ENCODE data around the gene MAG.

Gene MAG

DNA sequence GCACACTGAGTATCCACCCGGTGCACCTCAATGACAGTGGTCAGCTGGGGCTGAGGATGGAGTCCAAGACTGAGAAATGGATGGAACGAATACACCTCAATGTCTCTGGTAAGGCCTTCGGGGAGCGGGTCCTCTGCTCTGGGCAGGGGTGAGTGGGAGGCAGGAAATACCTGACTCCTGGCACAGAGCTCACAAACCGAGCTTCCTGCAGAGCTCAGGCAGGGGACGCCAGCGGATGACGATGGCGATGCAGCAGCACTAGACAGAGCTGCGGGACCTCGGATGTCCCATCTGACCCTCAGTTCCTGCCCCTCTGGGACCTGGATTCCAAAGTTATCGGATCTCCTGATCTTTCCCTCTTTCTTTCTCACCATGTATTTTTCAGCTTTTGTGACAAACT, 40.9 kb downstream of the MAG start:
- Histone ChIP-seq H3K27ac (replicated peaks) (no peak overlapping the region), H3K27me3 (ENCODE audit: insufficient read depth, poor library complexity, severe bottlenecking) (no peaks in the 10 kb centered on the region), H3K4me3 (replicated peaks; ENCODE audit: insufficient read depth, low read length) (no peak overlapping the region)
- TF ChIP-seq, protein P1, sequence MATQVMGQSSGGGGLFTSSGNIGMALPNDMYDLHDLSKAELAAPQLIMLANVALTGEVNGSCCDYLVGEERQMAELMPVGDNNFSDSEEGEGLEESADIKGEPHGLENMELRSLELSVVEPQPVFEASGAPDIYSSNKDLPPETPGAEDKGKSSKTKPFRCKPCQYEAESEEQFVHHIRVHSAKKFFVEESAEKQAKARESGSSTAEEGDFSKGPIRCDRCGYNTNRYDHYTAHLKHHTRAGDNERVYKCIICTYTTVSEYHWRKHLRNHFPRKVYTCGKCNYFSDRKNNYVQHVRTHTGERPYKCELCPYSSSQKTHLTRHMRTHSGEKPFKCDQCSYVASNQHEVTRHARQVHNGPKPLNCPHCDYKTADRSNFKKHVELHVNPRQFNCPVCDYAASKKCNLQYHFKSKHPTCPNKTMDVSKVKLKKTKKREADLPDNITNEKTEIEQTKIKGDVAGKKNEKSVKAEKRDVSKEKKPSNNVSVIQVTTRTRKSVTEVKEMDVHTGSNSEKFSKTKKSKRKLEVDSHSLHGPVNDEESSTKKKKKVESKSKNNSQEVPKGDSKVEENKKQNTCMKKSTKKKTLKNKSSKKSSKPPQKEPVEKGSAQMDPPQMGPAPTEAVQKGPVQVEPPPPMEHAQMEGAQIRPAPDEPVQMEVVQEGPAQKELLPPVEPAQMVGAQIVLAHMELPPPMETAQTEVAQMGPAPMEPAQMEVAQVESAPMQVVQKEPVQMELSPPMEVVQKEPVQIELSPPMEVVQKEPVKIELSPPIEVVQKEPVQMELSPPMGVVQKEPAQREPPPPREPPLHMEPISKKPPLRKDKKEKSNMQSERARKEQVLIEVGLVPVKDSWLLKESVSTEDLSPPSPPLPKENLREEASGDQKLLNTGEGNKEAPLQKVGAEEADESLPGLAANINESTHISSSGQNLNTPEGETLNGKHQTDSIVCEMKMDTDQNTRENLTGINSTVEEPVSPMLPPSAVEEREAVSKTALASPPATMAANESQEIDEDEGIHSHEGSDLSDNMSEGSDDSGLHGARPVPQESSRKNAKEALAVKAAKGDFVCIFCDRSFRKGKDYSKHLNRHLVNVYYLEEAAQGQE (IDR thresholded peaks at IDR 0.05; ENCODE audit: insufficient replicate concordance, low read depth) = no peak
- TF ChIP-seq, protein P2, sequence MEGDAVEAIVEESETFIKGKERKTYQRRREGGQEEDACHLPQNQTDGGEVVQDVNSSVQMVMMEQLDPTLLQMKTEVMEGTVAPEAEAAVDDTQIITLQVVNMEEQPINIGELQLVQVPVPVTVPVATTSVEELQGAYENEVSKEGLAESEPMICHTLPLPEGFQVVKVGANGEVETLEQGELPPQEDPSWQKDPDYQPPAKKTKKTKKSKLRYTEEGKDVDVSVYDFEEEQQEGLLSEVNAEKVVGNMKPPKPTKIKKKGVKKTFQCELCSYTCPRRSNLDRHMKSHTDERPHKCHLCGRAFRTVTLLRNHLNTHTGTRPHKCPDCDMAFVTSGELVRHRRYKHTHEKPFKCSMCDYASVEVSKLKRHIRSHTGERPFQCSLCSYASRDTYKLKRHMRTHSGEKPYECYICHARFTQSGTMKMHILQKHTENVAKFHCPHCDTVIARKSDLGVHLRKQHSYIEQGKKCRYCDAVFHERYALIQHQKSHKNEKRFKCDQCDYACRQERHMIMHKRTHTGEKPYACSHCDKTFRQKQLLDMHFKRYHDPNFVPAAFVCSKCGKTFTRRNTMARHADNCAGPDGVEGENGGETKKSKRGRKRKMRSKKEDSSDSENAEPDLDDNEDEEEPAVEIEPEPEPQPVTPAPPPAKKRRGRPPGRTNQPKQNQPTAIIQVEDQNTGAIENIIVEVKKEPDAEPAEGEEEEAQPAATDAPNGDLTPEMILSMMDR (IDR thresholded peaks at IDR 0.05; ENCODE audit: insufficient read depth, low read length) = no peak
- TF ChIP-seq SPI1 (IDR thresholded peaks at IDR 0.05; ENCODE audit: borderline replicate concordance, low read depth) = no peak
- no peak for TF ChIP-seq POLR2AphosphoS5 (IDR thresholded peaks at IDR 0.05; ENCODE audit: low read depth)
- TF ChIP-seq GABPA (IDR thresholded peaks at IDR 0.05; ENCODE audit: low read depth) = no peak
- no peak for DNase-seq (ENCODE audit: low read depth in 1 of 2, low spot score in 1 of 2)

DNA sequence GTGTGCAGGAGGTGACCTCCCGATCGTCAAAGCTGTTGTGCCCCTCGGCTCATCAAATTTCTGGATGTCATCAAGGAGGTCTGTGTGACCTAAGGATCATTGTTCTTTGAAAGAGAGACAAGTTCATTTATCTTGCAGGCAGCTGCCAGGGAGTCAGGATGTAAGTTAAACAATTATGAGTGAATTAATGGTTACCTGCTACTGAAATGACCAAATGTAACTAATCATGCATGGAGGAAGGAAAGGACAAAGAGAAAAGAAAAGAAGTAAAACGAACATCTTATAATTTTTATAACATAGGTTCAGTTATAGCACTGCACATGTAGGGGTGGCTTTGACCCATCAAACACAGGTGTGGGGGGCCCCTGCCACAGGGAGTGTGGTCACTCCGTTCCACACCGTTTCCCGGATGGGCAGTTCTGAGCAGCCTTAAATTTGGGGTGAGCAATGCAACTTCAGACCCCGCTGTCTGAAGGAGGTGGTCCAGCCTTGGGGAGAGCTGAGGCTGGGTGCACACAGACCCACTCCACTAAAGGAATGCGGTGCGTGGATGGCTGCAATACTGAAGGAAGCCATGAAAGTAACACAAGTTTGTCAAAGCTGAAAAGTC, 42.3 kb downstream of the MAG start:
- Histone ChIP-seq H3K27me3 (ENCODE audit: insufficient read depth, poor library complexity, severe bottlenecking) (no peaks in the 10 kb centered on the region), H3K27ac (replicated peaks) (no peak overlapping the region), H3K4me3 (replicated peaks; ENCODE audit: insufficient read depth, low read length) (no peak overlapping the region)
- no peak for DNase-seq (ENCODE audit: low read depth in 1 of 2, low spot score in 1 of 2)
- TF ChIP-seq POLR2AphosphoS5 (IDR thresholded peaks at IDR 0.05; ENCODE audit: low read depth) (no peak), GABPA (IDR thresholded peaks at IDR 0.05; ENCODE audit: low read depth) (no peak), SPI1 (IDR thresholded peaks at IDR 0.05; ENCODE audit: borderline replicate concordance, low read depth) (no peak)
- TF ChIP-seq, protein P1 (IDR thresholded peaks at IDR 0.05; ENCODE audit: insufficient replicate concordance, low read depth) = no peak
- TF ChIP-seq, protein P2 (IDR thresholded peaks at IDR 0.05; ENCODE audit: insufficient read depth, low read length) = no peak

DNA sequence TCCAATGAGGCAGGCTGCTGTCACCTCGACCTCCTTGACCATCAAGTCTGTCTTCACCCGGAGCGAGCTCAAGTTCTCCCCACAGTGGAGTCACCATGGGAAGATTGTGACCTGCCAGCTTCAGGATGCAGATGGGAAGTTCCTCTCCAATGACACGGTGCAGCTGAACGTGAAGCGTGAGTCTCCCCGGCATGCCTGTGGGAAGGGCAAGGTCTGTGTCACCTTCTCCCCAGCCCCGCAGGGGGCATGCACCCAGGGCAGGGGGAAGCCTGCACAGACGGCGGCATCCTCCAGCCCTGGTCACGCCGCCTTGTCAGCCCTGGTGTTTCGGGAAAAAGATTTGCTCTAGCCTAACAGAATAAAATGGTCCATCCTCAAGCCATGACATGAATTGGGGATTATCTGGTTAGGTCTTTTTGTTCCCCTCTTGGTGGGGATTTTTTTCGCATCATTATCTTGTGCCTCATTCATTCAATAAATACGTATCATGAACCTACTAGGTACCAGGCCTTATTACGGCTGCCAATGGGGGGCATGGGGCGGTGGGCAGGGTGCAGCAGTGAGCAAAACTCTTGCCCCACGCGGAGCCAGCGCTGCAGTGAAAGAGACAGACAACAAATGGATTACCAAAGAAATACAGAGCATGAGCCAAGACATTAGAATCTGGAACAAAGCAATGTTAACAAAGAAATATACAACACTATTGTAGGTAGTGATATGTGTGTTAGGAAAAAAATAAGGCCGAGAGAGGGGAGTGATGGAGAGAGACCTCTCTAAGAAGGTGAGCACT, 44.4 kb downstream of the MAG start:
- no peaks in the 10 kb centered on the region for H3K27me3 ChIP-seq (ENCODE audit: insufficient read depth, poor library complexity, severe bottlenecking)
- no peak overlapping the region for H3K4me3 ChIP-seq (replicated peaks; ENCODE audit: insufficient read depth, low read length)
- TF ChIP-seq POLR2AphosphoS5 (IDR thresholded peaks at IDR 0.05; ENCODE audit: low read depth) (no peak), SPI1 (IDR thresholded peaks at IDR 0.05; ENCODE audit: borderline replicate concordance, low read depth) (no peak), GABPA (IDR thresholded peaks at IDR 0.05; ENCODE audit: low read depth) (no peak)
- TF ChIP-seq, protein P2 (IDR thresholded peaks at IDR 0.05; ENCODE audit: insufficient read depth, low read length) = no peak
- TF ChIP-seq, protein P1 (IDR thresholded peaks at IDR 0.05; ENCODE audit: insufficient replicate concordance, low read depth) = no peak
- DNase-seq (ENCODE audit: low read depth in 1 of 2, low spot score in 1 of 2) = no peak
- H3K27ac ChIP-seq (replicated peaks) = no peak overlapping the region

All from HL-60 (cell line).